ENCODE results near the gene ZNF331.

ZNF331 gene

DNA sequence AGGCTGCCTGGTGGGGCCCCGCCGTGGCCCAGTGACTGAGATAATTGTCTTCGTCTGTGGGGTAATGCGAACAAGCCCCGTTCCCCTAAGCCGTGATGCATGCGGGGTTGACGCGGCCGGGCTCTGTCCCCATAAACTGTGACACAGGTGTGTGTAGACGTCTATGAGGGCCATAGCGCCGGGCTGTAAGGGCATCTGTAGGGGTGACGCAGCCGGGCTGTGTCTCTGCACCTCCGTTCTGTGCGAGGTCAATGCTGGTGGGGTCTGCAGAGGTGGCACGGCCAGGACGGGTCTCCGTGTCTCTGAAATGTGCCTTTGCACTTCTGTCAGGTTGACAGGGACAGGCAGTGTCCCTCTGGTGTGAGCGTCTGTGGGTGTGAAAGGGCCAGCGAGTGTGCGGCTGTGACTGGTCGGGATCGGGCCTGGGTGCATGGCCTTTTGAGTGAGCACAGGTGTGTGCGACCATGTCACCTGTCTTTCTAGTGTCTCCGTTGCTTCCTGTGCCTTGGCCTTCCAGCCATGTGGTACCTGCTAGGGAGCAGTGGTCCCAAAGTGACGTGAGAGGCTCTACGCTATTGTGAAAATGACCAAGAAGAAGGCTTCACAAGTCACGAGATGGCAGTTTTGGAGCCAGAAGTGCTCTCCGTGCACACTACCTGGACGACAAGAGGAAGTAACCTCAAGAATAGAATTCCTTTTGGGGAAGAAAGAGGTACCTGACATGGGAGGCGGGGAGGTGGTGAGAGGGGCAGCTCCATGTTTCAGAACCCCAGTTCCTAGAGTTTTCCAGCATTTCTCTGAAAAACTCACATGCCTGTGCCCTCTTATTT is 16.4 kb upstream of the ZNF331 start:
- DNase-seq, result no peak

DNA sequence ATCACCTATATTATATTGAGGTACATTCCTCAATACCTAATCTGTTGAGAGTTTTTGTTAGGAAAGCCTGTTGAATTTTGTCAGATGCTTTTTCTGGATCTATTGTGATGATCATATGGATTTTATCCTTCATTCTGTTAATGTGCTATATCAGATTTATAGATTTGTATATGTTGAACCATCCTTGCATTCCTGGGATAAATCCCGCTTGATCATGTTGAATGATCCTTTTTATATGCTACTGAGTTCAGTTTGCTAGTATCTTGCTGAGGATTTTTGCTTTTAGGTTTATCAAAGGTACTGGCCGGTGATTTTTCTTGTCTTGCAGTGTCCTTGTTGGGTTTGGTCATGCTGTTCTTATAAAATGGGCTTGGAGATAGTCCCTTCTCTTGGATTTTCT is 12.0 kb upstream of the ZNF331 start:
- no peak for DNase-seq

GRCh38 chr19:53530622-53531021 is 7.3 kb upstream of the ZNF331 start:
- no peak for DNase-seq

DNA sequence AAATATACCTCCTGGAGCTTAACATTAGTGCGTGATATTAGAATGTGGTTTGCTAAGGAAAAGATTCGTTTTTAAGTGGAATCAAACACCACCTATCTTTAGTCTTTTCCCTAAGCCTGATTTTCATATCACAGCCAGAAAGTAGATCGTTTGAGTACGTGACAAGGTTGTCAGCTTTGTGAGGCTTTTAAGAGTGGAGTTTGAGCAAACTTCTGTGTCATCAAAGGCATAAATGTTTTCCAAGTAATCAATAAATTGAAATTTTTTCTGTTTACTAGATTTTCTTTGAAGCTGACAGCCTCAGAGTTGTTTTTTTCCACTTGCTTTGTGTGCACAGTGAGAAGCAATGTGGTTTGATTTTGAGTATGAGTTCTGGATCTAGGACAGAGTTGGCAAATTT is 6.5 kb upstream of the ZNF331 start:
- DNase-seq, result no peak

- no peak for DNase-seq
Observed at GRCh38 chr19:53532362-53532761, 5.6 kb upstream of the ZNF331 start.

DNA sequence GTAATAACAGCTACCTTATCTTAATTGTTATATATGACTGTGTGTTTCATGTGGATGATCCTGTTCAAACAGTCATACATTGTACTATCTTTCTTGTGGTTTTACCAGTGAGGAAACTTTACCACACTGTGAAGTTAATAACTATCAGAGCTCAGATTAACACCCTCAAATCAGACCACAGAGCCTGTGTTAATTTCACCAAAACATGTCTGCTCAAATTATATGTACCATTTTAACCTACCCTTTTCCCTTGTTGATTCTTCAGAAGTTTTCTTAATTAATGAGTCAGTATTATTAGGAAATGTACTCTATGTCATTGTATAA is 1.8 kb upstream of the ZNF331 start:
- DNase-seq, result no peak

DNA sequence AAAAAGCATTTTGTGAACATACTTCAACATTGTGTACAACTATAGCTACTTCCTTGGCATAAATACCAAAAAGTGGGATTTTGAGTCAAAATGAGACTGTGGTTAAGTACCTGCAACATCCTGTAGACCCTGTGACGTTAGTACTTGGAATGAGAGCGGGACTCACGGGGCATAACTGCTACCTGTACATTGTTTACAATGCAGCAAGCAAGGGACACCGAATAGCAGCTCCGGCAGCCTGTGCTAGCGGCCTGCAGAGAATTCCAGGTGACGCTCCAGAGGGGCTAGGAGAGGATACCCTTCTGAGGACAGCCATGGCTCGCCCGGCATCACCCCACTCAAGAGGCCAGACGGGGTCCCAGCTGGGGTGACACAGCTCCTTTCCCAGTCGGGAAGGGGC is 824 bp upstream of the ZNF331 start:
- peak in 1 of 2 donors; percentile 25 for DNase-seq

DNA sequence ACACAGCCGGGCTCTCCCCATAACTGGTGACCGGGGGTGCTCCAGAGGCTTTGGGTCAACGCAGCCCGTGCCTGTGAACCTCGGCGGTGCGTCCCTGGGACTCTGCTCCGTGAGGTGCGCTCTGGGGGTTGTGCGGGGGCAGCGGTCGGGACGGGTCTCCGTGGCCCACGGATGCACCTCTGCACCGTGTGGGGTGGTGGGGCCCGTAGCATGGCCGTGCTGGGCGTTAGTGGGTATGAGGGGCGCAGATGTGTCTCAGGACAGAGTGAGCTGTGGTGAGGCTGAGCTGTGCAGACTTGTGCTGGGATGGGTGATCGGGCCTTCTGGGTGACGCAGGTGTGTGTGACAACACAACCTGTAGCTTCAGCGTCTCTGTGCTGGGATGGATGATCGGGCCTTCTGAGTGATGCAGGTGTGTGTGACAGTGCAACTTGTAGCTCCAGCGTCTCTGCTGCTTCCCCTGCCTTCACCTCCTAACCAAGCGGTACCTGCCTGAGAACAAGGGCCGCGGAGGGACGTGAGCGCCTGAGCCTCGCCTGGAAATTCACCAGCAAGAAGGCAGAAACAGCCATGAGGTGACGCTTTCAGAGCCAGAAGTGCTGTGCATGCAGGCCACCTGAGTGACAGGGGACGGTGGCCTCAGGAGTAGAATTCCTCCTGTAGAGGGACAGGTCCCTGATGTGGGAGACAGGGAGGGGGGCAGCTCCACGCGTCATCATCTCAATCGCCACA is 599 bp downstream of the ZNF331 start:
- no peak for DNase-seq

GRCh38 chr19:53540091-53540490 is 2.1 kb downstream of the ZNF331 start:
- DNase-seq, result no peak

DNA sequence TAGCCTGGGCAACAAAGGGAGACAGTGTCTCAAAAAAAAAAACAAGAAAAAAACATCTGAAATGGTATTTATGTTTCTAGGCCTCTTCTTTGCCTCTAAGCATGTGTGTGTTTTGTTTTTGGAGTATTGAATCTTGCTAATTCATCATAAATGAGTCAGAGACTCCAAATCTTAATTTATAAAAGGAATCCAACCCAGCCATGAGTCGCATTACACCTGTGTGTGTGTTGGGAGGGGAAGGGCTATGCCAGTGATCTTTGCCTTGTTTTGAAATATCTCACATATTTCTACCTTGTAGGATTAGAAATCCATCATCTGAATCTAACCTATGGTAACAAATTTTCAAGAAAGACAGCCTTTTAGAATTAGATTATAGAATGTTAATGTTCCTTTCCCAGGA is 4.0 kb downstream of the ZNF331 start:
- DNase-seq, result no peak

DNA sequence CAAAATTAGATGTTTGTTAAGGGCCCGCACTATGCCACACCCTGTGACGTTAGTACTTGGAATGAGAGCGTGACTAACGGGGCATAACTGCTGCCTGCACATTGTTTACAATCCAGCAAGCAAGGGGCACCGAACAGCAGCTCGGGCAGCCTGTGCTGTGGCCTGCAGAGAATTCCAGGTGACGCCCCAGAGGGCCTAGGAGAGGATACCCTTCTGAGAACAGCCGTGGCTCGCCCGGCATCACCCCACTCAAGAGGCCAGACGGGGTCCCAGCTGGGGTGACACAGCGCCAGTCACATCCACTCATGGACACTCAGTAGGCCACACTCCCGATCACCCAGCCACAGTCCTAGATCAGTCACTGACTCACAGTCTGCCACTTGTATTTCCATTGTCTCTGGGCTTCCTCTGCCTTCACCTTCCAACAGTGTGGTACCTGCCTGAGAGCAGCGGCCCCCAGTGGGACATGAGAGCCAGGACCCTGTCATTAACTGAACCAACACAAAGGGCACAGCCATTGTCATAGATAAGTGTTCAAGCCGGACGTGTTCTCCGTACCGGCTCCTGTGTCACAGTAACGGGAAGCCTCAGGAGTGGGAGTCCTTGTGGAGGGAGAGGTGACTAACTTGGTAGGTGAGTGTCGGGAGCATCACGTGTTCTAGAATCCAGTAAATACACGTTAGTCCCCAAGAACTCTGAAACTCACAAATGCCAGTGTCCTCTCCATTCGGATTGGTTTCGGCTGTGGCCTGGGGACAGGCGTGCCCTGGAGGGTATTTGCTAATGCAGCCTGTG is 7.5 kb downstream of the ZNF331 start:
- no peak for DNase-seq

- DNase-seq, result no peak
Observed at GRCh38 chr19:53546758-53547513, 9.0 kb downstream of the ZNF331 start.

- DNase-seq, result no peak
Observed at GRCh38 chr19:53549340-53549739, 11.4 kb downstream of the ZNF331 start.

GRCh38 chr19:53552001-53552721 is 14.2 kb downstream of the ZNF331 start:
- no peak for DNase-seq

DNA sequence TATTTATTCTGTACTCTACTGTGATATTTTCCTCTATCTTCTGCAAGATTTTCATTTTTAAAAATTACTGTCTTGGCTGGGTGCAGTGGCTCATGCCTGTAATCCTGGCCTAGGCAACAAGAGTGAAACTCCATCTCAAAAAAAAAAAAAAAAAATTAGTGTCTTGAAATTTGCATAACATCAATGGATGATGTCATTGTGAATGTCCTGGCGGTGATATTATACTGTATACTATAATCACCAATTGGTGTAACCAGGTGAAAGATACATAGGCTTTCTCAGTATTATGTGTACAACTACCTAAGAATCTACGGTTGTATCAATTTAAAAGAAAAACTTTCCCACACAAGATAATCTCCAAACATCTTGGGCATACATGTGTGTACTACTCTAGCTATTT is 15.2 kb downstream of the ZNF331 start:
- DNase-seq, result peak in 1 of 2 donors; percentile 31

DNA sequence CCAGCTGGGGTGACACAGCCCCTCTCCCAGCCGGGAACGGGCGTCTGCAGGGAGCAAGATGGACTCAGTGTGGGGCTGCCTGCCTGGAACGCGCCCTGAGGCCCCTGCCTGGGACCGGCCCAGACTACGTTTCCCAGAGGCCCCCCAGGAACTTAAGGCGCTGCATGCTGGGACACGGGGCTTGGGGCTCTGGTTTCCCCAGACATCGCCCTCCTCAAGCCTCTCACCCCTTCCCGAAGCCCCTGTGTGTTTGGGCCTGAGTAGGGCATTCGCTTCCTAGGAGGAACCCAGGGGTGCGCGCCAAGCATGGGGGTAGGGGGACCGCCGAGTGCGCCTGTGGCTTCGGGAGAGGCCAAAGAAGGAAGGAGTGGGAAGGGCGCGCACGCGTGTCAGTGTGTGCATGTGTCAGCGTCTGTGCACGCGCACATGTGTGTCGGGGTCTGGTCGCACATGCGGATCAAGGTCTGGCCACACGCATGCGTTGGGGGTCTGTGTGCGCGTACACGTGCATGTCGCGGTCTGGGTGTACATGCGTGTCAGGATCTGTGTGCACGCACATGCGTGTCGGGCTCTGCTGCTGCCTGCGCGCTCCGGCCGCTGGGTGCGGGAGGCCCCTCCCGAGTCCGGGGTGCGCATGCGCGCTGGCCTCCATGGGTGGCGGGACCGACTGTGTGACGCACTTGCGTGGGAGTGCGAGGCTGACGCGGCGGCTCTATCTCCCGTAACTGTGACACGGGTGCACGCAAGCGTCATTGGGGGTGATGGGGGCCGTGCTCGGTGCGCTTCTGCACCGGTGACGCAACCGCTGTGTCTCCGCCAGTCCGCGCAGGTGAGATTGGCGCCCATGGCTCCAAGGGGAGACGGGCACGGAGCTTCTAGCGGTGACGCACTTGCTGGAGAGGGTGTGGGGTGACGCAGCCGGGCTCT is 16.2 kb downstream of the ZNF331 start:
- DNase-seq, result peak; percentile 93 to 96

GRCh38 chr19:53554804-53555203 is 16.9 kb downstream of the ZNF331 start:
- no peak for DNase-seq

GRCh38 chr19:53555352-53555751 is 17.4 kb downstream of the ZNF331 start:
- DNase-seq, result no peak

DNA sequence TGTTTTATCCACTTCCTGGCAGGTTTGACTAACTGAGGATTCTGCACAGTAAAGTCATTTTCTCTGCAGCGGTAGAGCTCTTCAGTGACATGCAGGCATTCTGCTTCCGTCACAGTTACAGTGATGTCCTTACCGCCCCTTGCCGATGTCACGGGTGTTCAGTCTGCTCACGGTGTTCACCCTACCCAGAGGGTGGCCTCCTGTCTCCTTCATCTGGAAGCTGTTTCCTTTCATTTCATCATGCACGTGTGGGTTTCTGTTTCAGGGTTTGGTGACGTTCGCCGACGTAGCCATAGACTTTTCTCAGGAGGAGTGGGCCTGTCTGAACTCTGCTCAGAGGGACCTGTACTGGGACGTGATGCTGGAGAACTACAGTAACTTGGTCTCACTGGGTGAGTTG is 33.4 kb downstream of the ZNF331 start:
- DNase-seq, result no peak

DNA sequence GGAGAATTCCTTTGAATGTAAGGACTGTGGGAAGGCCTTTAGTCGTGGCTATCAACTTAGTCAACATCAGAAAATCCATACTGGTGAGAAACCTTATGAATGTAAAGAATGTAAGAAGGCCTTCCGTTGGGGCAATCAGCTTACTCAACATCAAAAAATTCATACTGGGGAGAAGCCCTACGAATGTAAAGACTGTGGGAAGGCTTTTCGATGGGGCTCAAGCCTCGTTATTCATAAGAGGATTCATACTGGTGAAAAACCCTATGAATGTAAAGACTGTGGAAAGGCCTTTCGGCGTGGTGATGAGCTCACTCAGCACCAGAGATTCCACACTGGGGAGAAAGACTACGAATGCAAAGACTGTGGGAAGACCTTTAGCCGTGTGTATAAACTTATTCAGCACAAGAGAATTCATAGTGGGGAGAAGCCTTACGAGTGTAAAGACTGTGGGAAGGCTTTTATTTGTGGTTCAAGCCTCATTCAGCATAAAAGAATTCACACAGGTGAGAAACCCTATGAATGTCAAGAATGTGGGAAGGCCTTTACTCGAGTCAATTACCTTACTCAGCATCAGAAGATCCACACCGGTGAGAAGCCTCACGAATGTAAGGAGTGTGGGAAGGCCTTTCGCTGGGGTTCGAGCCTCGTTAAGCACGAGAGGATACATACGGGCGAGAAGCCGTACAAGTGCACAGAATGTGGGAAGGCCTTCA is 39.2 kb downstream of the ZNF331 start:
- DNase-seq, result no peak
